Karpas-422 (cell line): ENCODE data around the gene PRRT1. TPM values are rescaled to one million over a fixed set of nuclear protein-coding genes. Genes with fewer than 3 reads are reported as not detected.
"Not testable (repeated sequence)": the region's sequence is repeated elsewhere in the genome, so short reads cannot be mapped to it uniquely, and the experiment has no call there.

Experiments used
- DNase-seq: peaks from one replicate; pipeline ENCODE4 v3.0.0-alpha.2; 2015
- H2AFZ ChIP-seq: fragments of 200-600 bp; sonication (generic); 2 replicates; pipeline ENCODE4 v1.6.1; 2014; ENCODE audit warnings: antibody characterized with exemption, low read length, mixed read lengths
- H3K27ac ChIP-seq: fragments of 200-600 bp; sonication (generic); 2 replicates; pipeline ENCODE4 v1.5.1; 2014; ENCODE audit warnings: mild to moderate bottlenecking, low read length, moderate library complexity
- H3K27me3 ChIP-seq: fragments of 200-600 bp; sonication (generic); 2 replicates; pipeline ENCODE4 v1.6.1; 2014; ENCODE audit warnings: low read length, mixed read lengths
- H3K36me3 ChIP-seq: fragments of 200-600 bp; sonication (generic); 2 replicates; pipeline ENCODE4 v1.6.1; 2014; ENCODE audit warnings: low read length, mixed read lengths; ENCODE audit not compliant: insufficient read depth
- H3K4me1 ChIP-seq: fragments of 200-600 bp; sonication (generic); 2 replicates; pipeline ENCODE4 v1.6.1; 2014; ENCODE audit warnings: mild to moderate bottlenecking, low read length, mixed read lengths
- H3K4me2 ChIP-seq: fragments of 200-600 bp; sonication (generic); 2 replicates; pipeline ENCODE4 v1.6.1; 2014; ENCODE audit warnings: low read length, low read depth, mild to moderate bottlenecking; ENCODE audit not compliant: poor library complexity, severe bottlenecking
- H3K4me3 ChIP-seq: fragments of 200-600 bp; sonication (generic); 2 replicates; pipeline ENCODE4 v1.5.1; 2014; ENCODE audit warnings: mild to moderate bottlenecking, antibody characterized with exemption, low read length, mixed read lengths
- H3K79me2 ChIP-seq: fragments of 200-600 bp; sonication (generic); 2 replicates; pipeline ENCODE4 v1.6.1; 2014; ENCODE audit warnings: mild to moderate bottlenecking, low read length, mixed read lengths
- H3K9ac ChIP-seq: fragments of 200-600 bp; sonication (generic); 2 replicates; pipeline ENCODE4 v1.6.0; 2014; ENCODE audit warnings: low read length
- H3K9me2 ChIP-seq: fragments of 200-600 bp; sonication (generic), shearing (Covaris generic); replicated peaks from 2 replicates; pipeline ENCODE4 v1.6.0; 2014; ENCODE audit warnings: mild to moderate bottlenecking, low read length, moderate library complexity; ENCODE audit not compliant: insufficient read depth
- H3K9me3 ChIP-seq: fragments of 300-700, 200-600 bp; sonication (generic); 2 replicates; pipeline ENCODE4 v1.6.1; 2014; ENCODE audit warnings: low read length, mixed read lengths
- H4K20me1 ChIP-seq: fragments of 200-600 bp; sonication (generic); 2 replicates; pipeline ENCODE4 v1.6.1; 2014; ENCODE audit warnings: mild to moderate bottlenecking, antibody characterized with exemption, low read length, low read depth; ENCODE audit not compliant: insufficient read depth
- total RNA-seq: library from RNA; depleted of rRNA; stranded (reverse); fragments of >200 nt; shearing (Covaris generic); gene quantifications from 2 replicates; pipeline ENCODE4 v1.2.3, GENCODE V29; 2014; ENCODE audit warnings: low replicate concordance

The PRRT1 gene
- total RNA-seq, 1 experiment from 2014 or later, result 0.75 TPM

GRCh38 chr6:32189742-32190053 lies 38.0 kb upstream of the PRRT1 start:
- H3K27me3 ChIP-seq, result no peaks in the 10 kb centered on the region
- peak overlapping the region; percentile 87 for H3K4me2 ChIP-seq
- H3K79me2 ChIP-seq, result peaks cover 47% of the 10 kb centered on the region
- H3K4me1 ChIP-seq, result peaks cover 74% of the 10 kb centered on the region
- H3K9me3 ChIP-seq, result no peaks in the 10 kb centered on the region
- peak overlapping the region; percentile 82 for H3K4me3 ChIP-seq
- H2AFZ ChIP-seq, result no peak overlapping the region
- peak overlapping the region; percentile 87 for H3K27ac ChIP-seq
- DNase-seq, result no peak
- H3K36me3 ChIP-seq, result 0 out of 2 replicates have a peak, but pooled peaks cover 2% of the 10 kb centered on the region
- H3K9me2 ChIP-seq, result no peaks in the 10 kb centered on the region
- no peaks in the 10 kb centered on the region for H4K20me1 ChIP-seq
- peak overlapping the region; percentile 95 for H3K9ac ChIP-seq

DNA sequence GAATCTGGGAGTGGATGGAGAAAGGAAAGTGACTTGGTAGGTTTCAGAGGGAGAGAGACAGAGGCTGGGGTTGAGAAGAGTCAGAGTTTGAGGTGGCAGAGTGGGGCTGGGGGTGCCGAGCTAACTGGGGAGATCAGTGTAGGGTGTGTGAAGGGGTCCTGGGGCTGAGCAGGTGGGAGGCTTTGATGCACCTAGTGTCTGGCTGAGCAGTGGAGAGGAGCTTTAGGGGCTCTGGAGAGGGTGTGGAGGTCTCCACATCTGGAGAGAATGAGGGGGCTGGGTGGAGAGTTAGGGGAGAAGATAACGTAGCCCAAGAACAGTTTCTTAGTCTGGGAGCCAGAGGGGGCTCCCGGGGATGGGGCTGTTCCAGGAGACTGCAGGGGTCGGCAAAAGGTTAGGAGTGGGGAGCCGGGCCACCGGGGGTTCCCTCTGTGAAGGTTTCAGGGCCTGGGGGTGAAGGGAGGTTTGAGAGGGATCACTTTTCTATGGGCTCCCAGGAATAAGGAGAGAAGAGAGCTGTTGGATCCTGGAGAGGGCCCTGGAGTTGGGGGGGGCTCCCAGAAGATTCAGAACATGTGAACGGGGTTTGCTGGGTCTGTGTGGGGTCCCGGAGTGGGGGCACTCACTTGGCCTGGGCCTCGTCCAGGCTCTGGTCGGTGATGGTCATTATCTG lies 37.5 kb upstream of the PRRT1 start:
- Histone ChIP-seq H3K79me2 (peaks cover 49% of the 10 kb centered on the region), H3K9me3 (no peaks in the 10 kb centered on the region), H3K27ac (peak overlapping the region; percentile 87), H2AFZ (no peak overlapping the region), H3K36me3 (0 out of 2 replicates have a peak, but pooled peaks cover 2% of the 10 kb centered on the region), H3K4me2 (peak overlapping the region; percentile 87), H3K4me3 (peak overlapping the region; percentile 82), H4K20me1 (no peaks in the 10 kb centered on the region), H3K4me1 (peaks cover 69% of the 10 kb centered on the region), H3K9ac (peak overlapping the region; percentile 95), H3K9me2 (no peaks in the 10 kb centered on the region), H3K27me3 (no peaks in the 10 kb centered on the region)
- no peak for DNase-seq

DNA sequence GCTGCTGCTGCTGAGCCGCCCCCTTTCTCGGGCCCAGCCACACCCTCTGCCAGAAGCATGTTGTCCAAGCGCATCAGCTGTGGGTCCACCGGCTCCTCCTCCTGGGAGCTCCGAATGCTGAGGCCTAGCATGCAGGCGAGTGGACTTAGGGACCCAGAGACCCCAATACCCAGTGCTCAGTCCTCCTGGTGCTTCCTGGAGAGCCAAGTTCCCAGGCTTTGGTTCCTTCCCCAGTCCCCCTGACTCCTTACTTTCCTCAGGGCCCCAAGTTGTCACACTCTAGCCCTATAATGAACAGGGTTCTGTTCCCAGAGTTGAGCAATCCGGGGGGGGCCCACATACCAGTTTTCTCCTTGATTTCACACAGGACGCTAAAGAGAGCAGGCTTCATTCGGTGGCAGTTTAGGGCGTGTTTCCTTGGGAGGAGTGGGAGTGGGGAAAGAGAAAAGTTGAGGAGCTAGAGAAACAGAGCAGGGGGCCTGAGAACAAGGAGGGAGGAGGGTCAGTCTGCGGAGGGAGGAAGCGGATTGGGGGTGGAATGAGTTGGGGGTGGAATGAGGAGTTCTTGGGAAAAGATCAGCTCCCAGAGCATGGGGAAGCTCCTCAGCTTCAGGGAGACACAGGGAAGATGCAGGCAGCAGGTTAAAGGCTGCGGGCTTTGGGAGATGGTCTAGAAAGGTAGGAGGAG lies 36.8 kb upstream of the PRRT1 start:
- Histone ChIP-seq H3K4me3 (peak overlapping the region; percentile 82), H3K9me3 (no peaks in the 10 kb centered on the region), H3K36me3 (peaks cover 5% of the 10 kb centered on the region; the same call in 1 of the 2 replicates), H3K27ac (peak overlapping the region; percentile 87), H2AFZ (no peak overlapping the region), H3K9me2 (no peaks in the 10 kb centered on the region), H4K20me1 (no peaks in the 10 kb centered on the region), H3K4me2 (peak overlapping the region; percentile 87), H3K4me1 (peaks cover 65% of the 10 kb centered on the region), H3K27me3 (no peaks in the 10 kb centered on the region), H3K79me2 (peaks cover 49% of the 10 kb centered on the region), H3K9ac (peak overlapping the region; percentile 95)
- DNase-seq, result no peak

GRCh38 chr6:32187725-32188380 lies 36.1 kb upstream of the PRRT1 start:
- H3K79me2 ChIP-seq, result peaks cover 48% of the 10 kb centered on the region
- not testable (repeated sequence) for H3K9me2 ChIP-seq, H3K9me3 ChIP-seq, H3K27ac ChIP-seq, H3K36me3 ChIP-seq, H3K4me3 ChIP-seq, H4K20me1 ChIP-seq, DNase-seq, H2AFZ ChIP-seq, H3K27me3 ChIP-seq
- H3K9ac ChIP-seq, result peak overlapping the region; percentile 95
- peak overlapping the region; percentile 87 for H3K4me2 ChIP-seq
- peaks cover 58% of the 10 kb centered on the region for H3K4me1 ChIP-seq

DNA sequence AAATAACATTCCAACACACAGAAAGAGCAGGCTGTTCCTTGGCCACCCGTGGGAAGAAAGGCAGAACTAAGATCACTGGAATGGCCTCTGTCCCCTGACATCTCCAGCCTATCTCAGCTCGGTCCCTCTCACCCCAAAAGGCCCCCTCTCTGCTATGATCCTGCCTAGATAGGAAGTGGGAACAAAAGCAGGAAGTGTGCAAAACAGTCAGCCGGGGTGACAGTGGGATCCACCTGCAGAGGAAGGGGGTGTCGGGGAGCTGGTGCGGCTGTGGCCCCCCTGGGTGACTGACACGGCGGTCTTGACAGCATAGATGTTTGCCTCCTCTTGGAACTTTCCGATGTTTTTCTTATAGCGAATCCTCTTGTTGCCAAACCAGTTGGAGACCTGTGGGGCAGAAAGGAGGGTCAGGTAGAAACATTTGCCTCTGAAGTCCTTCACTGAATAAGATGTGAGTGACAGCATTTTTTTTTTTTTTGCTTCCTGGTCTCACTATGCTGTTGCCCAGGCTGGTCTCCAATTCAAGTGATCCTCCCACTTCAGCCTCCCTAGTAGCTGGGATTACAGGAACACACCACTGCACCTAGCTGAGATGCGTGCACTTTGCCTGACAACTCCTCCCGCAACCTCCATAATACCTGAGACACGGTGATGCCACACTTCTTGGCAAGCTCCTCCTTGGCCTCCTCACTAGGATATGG lies 35.4 kb upstream of the PRRT1 start:
- H3K4me3 ChIP-seq, result no peak overlapping the region
- DNase-seq, result peak; percentile 46
- no peaks in the 10 kb centered on the region for H3K9me3 ChIP-seq
- peaks cover 9% of the 10 kb centered on the region for H3K36me3 ChIP-seq
- no peaks in the 10 kb centered on the region for H3K27me3 ChIP-seq
- peaks cover 54% of the 10 kb centered on the region for H3K4me1 ChIP-seq
- no peaks in the 10 kb centered on the region for H3K9me2 ChIP-seq
- H4K20me1 ChIP-seq, result no peaks in the 10 kb centered on the region
- peaks cover 41% of the 10 kb centered on the region for H3K79me2 ChIP-seq
- H3K9ac ChIP-seq, result 0 out of 2 replicates have a peak overlapping the region, but pooled peaks have one; percentile 22
- H3K27ac ChIP-seq, result no peak overlapping the region
- H2AFZ ChIP-seq, result no peak overlapping the region
- peak overlapping the region; percentile 27 for H3K4me2 ChIP-seq

- H3K4me2 ChIP-seq, result peak overlapping the region; percentile 27
- 0 out of 2 replicates have a peak overlapping the region, but pooled peaks have one; percentile 15 for H3K27ac ChIP-seq
- H3K4me1 ChIP-seq, result peaks cover 47% of the 10 kb centered on the region
Measured at GRCh38 chr6:32186151-32186840, 34.6 kb upstream of the PRRT1 start.

DNA sequence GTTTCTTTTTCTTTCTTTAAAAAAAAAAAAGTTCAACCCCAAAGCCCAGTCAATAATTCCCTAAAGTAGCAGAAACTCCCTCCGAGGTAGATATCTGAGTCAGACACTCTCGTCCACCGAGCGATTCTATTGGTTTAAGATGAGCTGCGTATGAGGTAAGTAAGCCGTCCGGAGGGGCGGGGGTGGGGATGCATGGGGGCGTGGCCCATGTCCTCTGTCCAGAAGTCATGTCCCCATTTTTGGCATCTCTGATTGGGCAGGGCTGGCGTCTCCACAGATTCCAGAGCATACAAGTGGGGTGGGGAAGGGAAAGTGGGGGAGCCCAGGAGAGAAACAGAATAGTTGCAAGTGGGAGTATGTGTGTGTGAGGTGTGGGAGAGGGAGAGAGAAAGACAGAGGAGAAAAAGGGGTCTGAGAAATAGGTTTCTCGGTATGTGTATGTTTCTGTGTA lies 34.0 kb upstream of the PRRT1 start:
- H4K20me1 ChIP-seq, H3K9me3 ChIP-seq, H3K9ac ChIP-seq, H3K27me3 ChIP-seq, H2AFZ ChIP-seq, H3K4me3 ChIP-seq, H3K9me2 ChIP-seq, H3K36me3 ChIP-seq: not testable (repeated sequence)
- Histone ChIP-seq H3K4me1 (peaks cover 42% of the 10 kb centered on the region), H3K79me2 (peaks cover 27% of the 10 kb centered on the region), H3K27ac (0 out of 2 replicates have a peak overlapping the region, but pooled peaks have one; percentile 15), H3K4me2 (peak overlapping the region; percentile 27)
- DNase-seq, result peak; percentile 83

More at GRCh38 chr6:32186151-32186840, 34.6 kb upstream of the PRRT1 start:
- not testable (repeated sequence) for H3K36me3 ChIP-seq, H3K4me3 ChIP-seq, H3K9ac ChIP-seq, H4K20me1 ChIP-seq, H3K9me2 ChIP-seq, H2AFZ ChIP-seq, H3K9me3 ChIP-seq, H3K27me3 ChIP-seq, DNase-seq
- H3K79me2 ChIP-seq, result peaks cover 32% of the 10 kb centered on the region
